HG03280 (cell line): ENCODE results near the gene ATOSB.

ENCODE experiments used
- ATAC-seq: cut with Tn5 transposase; IDR thresholded peaks from one replicate; pipeline ENCODE4 v1.9.1; 2021; ENCODE audit warnings: mild to moderate bottlenecking, moderate library complexity; ENCODE audit not compliant: unreplicated experiment

Gene ATOSB

DNA sequence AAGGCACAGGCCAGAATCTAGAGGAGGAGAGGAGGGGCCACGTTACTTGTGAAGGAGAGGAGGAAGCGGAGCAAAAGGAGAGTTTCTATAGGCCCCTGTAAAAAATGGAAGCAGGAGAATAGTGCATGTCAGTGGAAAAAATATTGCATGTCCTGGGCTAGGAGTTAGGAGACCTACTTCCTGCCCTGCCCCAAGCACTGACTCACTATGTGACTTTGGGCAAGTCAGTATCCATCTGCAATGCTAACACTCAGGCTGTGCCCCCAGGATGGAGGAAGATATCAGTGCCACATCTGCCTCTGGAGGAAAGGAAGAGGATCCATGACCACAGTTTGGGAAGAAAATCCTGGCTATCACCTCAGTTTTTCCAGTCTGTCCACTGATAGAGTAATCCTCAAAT, 26.2 kb downstream of the ATOSB start:
- no peak for ATAC-seq

DNA sequence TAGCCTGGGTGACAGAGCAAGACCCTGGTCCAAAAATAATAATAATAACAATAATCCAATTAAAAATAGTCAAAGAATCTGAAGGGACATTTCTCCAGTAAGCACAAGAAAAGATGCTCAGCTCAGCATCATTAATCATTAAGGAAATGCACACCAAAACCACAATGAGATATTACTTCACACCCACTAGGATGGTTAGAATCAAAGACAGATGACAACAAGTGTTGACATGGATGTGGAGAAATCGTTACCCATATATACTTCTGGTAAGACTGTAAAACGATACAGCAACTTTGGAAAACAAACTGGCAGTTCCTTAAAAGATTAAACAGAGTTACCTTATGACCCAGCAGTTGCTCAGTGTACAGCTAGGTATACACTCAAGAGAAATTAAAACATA, 30.6 kb downstream of the ATOSB start:
- ATAC-seq = no peak

DNA sequence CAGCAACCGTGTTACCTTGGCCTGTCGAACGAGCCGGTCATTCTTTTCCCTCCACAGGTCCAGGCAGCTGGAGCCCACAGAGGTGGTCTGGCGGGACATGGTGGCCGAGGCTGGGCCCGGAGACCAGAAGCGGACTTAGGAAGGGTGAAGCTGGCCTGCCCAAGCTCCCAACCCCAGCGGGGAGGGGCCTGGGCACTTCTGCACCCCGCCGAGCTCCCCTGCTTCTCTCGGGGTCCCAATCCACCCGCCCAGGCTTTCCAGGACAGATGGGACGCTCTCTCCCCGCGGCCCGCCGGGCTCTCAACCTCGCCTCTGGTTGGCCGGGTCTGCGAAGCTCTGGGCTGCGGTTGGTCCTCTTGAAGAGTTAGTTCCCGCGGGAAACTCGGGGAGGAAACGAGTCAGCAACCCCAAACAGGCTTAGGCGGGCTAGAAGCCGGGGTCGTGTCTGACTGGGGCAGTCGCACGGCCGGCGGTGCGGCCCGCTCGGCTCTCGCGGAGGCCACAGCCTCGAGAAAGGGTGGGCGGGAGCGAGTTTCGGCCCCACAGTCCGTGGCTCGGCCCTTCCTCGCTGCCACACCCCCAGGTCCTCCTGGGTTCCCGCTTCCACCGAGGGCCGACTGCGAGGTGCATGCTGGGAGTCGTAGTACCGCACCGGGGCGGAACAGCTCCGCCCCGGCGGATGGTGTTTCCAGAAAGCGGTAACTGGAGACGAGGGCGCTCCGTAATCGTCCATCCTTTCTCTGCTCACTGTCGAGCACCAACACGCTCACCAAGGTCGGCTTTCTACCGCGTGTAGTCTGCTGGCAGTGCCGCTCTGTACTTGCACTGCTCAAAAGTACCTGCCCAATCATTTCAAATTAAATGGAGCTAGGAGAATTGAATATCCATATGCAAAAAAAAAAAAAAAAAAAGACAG, 36.0 kb downstream of the ATOSB start, which contains the start of gene FANCG:
Gene FANCG (minus strand): TSS at position 517 of the 916 bp plus-strand sequence. CDS start 418 bp downstream, at position 99.
- ATAC-seq = peak; percentile 90

DNA sequence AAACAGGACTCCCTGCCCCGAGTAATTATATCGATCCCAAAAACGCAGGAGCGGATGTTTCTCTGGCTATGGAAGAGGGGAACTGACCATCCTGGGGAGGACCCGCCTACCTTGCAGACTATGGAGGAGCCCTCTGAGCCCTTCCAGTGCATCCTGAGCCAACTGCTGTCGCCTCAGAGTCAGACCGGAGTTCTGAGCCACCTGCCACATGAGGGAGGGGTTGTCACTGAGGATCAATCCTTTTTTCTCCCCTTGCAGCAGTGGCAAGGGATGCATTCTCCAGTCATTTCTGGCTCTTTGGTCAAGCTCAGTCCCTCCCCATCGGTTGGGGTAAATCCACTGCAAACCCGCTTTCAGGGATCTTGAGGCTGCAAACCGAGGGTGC, 36.6 kb downstream of the ATOSB start:
- no peak for ATAC-seq

DNA sequence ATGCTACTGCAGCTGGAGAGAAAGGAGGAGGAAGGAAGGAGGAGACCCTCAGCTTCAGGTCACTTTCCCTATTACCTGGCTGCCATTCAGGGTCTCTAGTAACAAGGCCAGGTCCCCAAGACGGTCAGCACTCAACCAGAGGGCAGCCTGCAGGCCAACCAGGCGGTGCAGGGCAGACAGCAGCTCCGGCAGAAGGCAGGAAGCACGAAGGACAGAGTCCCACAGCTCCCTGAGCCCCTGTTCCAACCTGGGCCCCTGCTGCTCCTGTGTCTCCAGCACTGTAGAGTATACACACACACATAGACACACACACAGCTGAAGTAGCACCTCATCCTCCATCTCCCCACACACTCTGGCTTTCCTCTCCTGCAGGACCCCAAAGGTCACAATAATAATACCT, 37.6 kb downstream of the ATOSB start:
- ATAC-seq = no peak

DNA sequence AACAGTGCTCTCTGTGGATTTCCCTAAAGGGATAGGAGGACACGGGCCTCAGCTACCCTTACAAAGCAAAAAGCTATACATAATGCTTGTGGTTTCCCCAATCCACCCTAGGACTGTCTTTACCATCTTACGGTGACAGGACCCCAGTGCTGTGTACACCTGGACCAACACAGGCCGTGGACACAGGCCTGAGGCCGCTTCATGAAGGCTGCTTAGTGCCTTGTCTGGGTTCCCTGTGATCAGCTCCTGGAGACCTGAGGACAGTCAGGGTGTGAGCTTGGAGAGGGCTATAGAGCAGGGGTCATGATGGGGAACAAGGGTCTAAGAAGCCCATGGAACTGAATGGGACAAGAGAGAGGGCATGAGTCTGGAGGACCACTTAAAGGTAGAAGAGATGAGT, 38.8 kb downstream of the ATOSB start:
- ATAC-seq = no peak

DNA sequence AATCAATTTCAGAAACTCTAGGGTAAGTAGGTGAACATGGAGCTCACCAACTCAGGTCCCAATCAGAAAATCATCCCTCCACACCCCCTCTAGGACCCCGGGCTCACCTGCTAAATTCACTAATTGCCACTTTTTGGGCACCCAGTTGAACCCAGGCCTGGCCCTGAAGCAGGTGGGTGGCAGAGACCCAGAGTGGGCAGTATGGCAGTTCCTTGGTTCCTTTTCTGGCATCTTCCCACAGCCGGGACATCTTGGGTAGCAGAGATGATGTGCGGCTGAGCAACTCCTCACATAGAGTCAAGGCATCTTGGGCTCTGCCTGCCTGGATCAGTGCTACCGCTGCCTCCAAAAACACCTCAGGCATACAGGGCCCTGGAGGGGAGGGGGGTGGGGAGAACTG, 40.3 kb downstream of the ATOSB start:
- ATAC-seq = no peak

DNA sequence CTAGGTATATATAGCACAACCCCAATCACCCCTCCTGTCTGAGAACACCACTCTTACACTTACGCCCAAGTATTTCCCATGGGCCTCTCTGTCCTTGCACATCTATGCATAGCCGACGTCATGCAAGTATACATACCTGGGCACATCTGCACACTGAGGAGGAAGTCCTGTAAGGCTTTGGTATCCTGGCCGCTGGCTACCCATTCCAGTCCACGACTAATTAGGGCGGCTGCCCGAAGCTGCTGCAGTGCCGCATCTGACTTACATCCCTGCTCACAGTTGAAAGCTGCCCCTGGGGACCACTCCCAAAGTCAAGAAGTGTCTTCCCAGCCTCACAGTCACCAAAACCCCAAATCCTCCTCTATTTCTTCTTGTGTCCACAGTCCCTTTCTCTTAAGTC, 40.9 kb downstream of the ATOSB start:
- no peak for ATAC-seq

DNA sequence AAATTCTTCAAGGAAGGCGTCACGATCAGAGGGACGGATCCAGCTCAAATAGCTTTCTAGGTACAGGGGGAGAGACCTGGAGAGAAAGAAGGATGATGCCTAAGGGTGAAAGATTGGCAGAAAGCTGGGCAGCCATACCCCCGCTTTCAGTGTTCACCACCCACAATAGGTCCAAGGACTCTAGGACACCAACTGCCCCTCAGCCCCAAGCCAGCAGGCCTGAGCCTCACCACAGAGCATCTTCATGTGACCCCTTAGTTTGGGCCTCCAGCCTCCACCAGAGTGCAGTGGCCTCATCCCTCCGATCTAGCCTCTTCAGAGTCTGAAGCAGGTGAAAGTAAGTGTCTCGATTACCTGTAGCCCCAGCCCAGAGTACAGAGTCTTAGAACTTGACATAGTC, 41.5 kb downstream of the ATOSB start:
- no peak for ATAC-seq

DNA sequence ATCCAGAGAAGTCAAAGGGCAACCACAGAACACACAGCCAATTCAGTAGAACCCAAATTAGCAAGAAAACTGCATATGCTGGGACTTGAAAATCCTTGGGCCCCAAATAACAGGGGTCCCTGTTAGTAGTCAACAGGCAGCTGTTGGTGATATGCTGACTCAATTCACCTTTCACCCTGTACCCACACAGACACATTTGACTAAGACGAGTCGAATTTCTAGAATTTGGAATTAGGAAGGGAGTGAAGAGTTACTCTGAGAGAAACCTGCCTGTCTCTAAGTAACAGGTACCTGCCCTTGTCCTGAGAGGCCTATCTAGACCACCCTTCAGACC, 42.4 kb downstream of the ATOSB start:
- ATAC-seq = no peak

DNA sequence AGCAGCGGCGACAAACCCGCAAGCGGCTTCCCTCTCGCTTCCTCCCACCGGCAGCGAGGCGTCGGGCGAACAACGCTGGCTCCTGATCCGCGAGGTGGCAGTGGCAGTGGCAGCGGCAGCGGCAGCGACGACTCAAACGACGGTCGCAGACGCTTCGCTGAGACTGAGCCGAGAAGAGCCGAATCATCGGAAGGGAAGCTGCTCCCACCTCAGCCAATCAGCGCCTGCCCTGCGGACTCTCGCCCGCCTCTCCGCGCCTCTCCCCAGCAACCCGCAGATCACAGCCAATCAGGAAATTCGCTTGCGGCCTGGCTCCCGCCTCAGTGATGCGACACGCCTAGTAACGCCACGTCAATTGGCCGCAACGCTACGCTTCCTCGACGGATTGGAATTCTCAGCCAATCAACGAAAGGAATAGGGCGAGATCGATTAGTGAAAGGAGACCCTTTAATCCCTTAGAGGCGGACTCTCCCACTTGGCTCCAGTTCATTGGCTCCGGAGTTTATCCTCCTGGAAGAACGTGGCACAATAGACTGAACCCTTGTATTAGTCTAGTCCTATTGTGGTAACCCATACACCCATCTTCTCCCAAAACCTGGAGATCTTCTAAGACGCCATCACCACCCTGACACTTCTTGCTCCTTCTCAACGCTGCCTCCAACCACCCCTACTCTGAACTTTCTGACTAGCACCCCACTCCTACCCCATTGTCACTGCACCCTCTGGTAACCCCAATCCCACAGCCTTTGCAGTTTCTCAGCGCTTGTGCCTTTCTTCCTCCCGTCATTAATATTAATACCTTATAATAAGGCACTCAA, 43.0 kb downstream of the ATOSB start, which contains the start of gene VCP:
Gene VCP (minus strand): TSS at position 165 of the 818 bp plus-strand sequence. CDS start 272 bp downstream, outside the sequence.
- ATAC-seq = peak; percentile 85

DNA sequence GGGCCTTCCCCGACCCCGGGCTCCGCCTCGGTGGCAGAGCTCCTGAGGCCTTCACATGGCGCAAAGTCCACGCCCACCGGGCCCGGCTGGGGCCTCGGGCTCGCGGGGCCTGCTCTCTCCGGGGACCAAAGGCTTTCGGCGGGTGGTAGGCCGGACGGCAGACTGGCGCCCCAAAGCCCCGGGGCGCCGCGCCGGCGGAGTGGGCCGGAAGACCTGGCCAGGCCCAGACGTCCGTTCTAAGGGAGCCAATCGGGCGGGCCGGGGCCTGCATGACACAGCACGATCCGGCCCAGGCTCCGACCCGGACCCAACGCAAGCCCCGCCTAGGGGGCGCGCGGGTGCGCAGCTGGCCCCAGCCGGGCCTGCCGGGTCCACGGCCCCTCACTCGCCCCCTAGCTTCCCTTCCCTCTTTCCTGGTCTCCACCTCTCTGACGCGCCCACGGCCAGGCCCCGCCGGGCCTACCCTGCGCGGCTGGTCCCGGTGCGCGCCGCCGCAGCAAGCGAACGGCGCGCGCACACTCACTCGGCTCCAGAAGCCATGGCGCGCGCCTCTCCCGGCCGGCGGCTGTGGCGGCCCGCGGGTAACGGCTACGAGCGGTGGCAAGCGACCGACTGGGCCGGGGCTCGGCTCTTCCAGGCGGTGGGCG, 43.7 kb downstream of the ATOSB start:
- peak; percentile 52 for ATAC-seq

DNA sequence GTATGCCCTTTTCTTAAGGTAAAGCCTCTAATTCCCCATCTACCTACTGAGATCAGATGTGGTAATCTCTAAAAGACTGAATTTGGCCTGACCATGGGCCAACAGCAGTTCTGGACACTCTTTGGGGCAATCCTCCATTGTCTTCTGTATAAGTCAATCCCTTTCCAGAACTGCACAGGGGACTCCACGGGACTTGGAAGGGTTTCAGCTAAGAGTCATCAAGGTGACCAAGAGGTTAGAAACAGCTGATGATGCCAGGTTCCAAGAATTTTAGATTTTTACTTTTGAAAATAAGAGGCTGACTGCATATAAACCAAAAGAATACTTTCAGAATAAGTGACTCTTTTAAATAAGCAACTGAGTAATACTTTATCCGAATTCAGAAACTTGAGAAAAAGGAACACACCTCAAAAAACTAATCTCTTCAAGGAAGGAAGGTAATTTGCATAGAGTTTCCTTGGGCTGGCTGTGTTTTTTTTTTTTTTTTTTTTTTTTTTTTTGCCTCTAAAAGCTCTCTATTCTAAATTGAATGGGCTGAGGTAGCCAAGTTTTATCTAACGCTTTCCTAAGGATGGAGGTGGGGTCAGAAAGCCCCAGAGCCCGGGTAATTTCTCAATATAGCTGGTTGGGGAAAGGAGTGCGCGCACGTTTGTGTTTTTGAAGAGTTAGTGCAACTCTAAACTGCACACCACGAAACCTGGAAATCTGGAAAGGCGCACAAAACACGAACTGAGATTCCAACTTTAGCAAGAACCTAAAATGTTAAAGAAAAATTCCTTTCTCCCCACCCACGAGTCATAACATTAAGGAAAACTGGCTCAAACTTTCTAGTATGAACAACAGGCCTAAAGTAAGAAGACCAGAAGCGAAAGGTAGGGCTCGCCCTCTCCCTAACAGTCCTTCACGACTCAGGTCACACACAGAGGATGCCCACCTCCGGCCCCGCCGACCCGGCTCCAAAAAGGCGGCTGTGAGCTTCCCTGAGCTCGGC, 44.5 kb downstream of the ATOSB start:
- ATAC-seq = no peak

DNA sequence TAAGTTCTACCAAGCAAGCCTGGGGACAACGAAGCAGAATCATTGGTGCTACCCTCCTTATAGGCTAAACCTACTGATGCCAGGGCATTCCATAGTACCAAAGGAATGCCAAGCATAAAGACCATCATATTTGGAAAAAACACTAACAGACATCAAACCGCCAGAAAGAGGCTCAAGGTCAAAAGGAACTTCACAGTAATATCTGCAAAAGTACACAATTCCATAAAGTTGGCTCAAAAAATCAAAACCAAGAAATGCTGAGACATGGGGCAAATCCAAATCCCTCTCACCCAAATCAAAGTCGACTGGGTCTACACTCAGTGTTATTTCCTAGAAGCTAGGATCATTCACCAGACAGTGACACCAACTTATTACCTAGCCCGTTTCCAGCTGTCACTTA, 46.6 kb downstream of the ATOSB start:
- ATAC-seq = no peak

DNA sequence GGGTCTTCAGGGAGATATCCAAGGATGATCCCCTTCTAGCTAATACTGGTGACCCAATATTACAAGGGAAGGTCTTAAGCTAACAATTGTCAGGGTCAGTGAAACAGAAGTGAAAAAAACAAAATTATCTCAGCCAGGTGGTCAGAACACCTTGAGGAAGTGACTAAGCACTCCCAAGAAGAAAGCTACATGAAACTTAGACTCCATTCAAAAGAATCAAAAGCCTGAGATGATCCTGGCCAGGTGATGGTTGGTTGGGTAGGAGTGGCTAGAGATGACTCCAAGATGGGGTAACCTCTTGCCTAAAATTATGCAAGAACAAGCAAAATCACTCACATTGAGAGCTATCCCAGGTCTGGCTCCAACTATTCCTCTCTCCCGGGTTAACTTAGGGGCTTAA, 48.6 kb downstream of the ATOSB start:
- ATAC-seq = no peak

DNA sequence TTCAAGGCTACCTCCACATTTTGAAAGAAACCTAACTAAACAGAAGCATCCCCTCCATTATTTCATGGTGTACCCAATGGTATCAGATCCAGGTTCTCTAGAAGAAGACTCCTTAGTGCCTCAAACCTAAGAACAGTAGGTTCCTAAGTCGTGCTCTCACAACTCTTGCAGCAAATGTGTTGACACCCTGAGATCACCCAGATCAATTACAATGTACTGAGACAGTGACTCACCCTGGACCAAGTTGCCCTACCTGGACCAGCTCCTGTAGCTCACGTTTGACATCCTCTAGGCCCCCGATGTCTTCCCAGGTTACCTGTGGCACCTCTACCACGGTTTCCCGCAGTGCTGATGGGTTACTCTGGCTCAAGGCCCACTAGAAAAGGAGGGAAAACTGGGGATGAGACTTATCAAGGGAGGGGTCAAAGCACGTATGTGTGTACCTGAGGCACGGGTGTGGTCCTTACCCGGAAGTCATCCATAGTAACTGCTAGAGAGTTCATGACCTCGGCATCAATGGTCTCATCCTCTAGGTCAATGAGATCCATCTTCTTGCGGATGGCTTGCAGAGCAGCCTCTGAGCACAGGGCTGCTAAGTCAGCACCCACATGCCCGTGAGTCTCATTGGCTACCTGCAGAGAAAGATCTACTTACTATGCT, 55.0 kb downstream of the ATOSB start:
- ATAC-seq = no peak

DNA sequence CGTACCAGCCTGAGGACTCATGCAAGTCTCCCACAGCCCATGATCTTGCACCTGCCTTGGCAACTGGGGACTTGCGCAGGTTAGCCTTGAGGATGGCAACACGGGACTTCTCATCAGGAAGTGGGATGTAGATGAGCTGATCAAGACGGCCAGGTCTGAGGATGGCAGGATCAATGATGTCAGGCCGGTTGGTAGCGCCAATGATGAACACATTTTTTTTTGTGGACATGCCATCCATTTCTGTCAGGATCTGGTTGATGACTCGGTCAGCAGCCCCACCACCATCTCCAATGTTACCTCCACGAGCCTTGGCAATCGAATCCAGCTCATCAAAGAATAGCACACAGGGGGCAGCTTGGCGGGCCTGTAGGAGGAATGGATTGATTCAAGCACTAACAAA, 56.2 kb downstream of the ATOSB start:
- ATAC-seq = no peak

DNA sequence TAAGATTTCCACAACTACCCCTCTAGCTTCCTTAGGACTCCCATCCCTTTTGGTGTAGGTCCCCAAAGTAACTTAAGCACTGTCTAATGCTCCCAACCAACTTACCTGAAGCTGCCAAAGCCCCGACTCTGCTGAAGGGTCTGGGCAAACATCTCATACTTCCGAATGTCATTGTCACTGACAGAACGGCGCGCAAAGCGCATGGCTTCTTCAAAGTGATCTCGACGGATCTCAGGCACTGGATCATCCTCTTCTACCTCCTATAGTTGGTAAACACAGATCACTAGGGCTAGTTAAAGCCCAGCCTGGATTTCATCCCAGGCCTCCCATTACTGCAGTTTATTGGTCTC, 58.4 kb downstream of the ATOSB start:
- no peak for ATAC-seq

DNA sequence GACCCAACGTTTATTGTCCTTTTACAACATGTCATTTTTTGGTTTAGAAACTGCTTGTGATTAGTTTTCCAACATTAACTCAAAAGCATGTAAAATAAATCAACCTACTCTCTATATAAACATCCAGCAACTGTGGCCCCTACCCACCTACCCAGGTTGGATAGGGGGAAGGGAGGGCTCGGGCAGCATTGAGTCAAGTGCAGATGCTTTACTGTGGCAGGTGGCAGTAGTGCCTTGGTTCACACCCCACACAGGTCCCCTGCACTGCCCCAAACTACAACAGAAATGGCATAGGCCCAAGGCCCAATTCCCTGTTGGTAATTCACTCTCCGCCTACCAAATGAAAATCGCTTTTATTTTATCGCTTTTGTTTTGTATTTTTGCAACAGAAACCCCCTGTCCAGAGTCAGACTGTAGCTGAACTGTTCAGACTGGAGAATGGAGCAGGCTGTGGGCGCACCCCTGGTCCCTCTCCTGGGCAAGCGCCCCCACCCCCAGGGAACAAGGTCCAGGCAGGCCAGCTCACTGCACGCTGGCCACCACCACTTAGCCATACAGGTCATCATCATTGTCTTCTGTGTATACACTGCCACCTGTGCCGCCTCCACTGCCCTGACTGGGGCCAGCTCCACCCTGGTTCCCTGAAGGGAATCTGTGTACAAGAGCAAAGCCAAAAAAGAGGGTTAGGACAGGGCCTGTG, 58.9 kb downstream of the ATOSB start:
- ATAC-seq = no peak
